AG10803 (cell line): ENCODE measurements around the gene USP3.

Source experiments
- DNase-seq: peaks from one replicate; pipeline ENCODE4 v3.0.0; 2010; ENCODE audit warnings: low read depth
- H3K4me3 ChIP-seq: 2 replicates; pipeline ENCODE4 v1.5.1; 2011; ENCODE audit warnings: mild to moderate bottlenecking, low read length, control low read depth
- CTCF ChIP-seq: conservative IDR thresholded peaks from 2 replicates; pipeline ENCODE4 v1.5.1; 2011; ENCODE audit warnings: mild to moderate bottlenecking, low read length, control low read depth, inconsistent platforms

The USP3 gene

GRCh38 chr15:63573533-63573932, 69.1 kb downstream of the USP3 start:
- DNase-seq, result no peak
- no peak for TF ChIP-seq CTCF
- no peak overlapping the region for H3K4me3 ChIP-seq

GRCh38 chr15:63575312-63575711, 70.9 kb downstream of the USP3 start:
- no peak for DNase-seq
- no peak overlapping the region for H3K4me3 ChIP-seq
- TF ChIP-seq CTCF, result no peak

- TF ChIP-seq CTCF, result no peak
- no peak for DNase-seq
- H3K4me3 ChIP-seq, result no peak overlapping the region
These were observed 72.0 kb downstream of the USP3 start for GRCh38 chr15:63576441-63576840.

GRCh38 chr15:63582179-63582578, 77.8 kb downstream of the USP3 start:
- TF ChIP-seq CTCF, result no peak
- H3K4me3 ChIP-seq, result no peak overlapping the region
- no peak for DNase-seq

GRCh38 chr15:63582718-63583426, 78.5 kb downstream of the USP3 start:
- peak; percentile 85 for DNase-seq
- H3K4me3 ChIP-seq, result no peak overlapping the region
- TF ChIP-seq CTCF, result no peak

GRCh38 chr15:63586790-63587189, 82.4 kb downstream of the USP3 start:
- no peak for TF ChIP-seq CTCF
- H3K4me3 ChIP-seq, result no peak overlapping the region
- no peak for DNase-seq

- TF ChIP-seq CTCF, result no peak
- DNase-seq, result peak; percentile 81
- H3K4me3 ChIP-seq, result no peak overlapping the region
These were observed 83.1 kb downstream of the USP3 start for GRCh38 chr15:63587527-63587926.
